Endothelial cell (in vitro differentiated cells): ENCODE measurements around the gene PHYKPL. TPM values are rescaled to one million over a fixed set of nuclear protein-coding genes. Genes with fewer than 3 reads are reported as not detected.
A peak's percentile ranks its signal among the peaks of the same experiment; 100 is the strongest.

ENCODE experiments used
- DNase-seq: peaks from one replicate; pipeline ENCODE4 v3.0.0; 2021; ENCODE audit warnings: low spot score
- H3K27ac Mint-ChIP-seq: one replicate; pipeline ENCODE4 v1.8.0; 2021; ENCODE audit warnings: mixed read lengths, inconsistent platforms; ENCODE audit not compliant: unreplicated experiment
- H3K27me3 Mint-ChIP-seq: one replicate; pipeline ENCODE4 v1.8.0; 2021; ENCODE audit warnings: mild to moderate bottlenecking, moderate library complexity, mixed read lengths, inconsistent platforms; ENCODE audit not compliant: unreplicated experiment
- H3K36me3 Mint-ChIP-seq: one replicate; pipeline ENCODE4 v1.8.0; 2021; ENCODE audit warnings: mild to moderate bottlenecking, low read depth, mixed read lengths, inconsistent platforms; ENCODE audit not compliant: unreplicated experiment
- H3K4me1 Mint-ChIP-seq: one replicate; pipeline ENCODE4 v1.8.0; 2021; ENCODE audit warnings: mild to moderate bottlenecking, mixed read lengths, inconsistent platforms; ENCODE audit not compliant: unreplicated experiment
- H3K4me3 Mint-ChIP-seq: one replicate; pipeline ENCODE4 v1.8.0; 2021; ENCODE audit warnings: mild to moderate bottlenecking, mixed read lengths, inconsistent platforms; ENCODE audit not compliant: unreplicated experiment
- H3K9me3 Mint-ChIP-seq: one replicate; pipeline ENCODE4 v1.8.0; 2021; ENCODE audit warnings: mixed read lengths, inconsistent platforms; ENCODE audit not compliant: unreplicated experiment
- total RNA-seq: library from RNA; stranded (reverse); fragmentation: NEBNext Ultra II Directional; extraction: Animal tissue kit (Norgen Biotek cat#: 25700); gene quantifications from one replicate; pipeline ENCODE4 v1.2.1, GENCODE V29; 2021; ENCODE audit not compliant: unreplicated experiment
- TF ChIP-seq, protein P1 (sequence below): fragments of 200-600 bp; sonication (generic); IDR thresholded peaks from one replicate; pipeline ENCODE4 v1.5.0; 2021; ENCODE audit warnings: antibody characterized with exemption; ENCODE audit not compliant: unreplicated experiment

The PHYKPL gene
- total RNA-seq, 1 donor from 2014 or later = 53.1 TPM

DNA sequence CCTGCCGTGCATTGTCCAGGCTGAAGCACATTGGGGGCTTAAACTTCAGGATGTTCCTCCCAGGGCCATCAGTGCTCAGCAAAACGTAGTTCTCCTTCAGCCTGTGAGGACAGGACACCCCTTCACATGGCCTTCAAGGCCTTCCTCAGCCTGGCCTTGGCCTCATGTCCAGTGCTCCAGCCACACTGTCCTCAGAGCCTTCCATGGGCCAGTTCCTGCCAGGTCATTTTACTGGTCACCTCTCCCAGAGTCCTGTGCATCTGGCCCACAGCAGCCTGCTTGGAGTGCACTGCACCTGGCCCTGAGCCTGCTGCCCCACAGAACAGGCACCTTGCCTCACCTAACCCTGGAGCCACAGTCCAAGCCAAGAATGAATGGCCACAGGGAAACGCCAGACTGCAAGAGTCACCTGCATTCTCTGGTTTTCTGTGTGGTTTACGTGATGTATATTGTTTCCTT is 19.6 kb downstream of the PHYKPL start:
- Mint-ChIP-seq H3K27me3 (peaks cover 7% of the 10 kb centered on the region), H3K9me3 (no peaks in the 10 kb centered on the region), H3K4me1 (peaks cover 9% of the 10 kb centered on the region), H3K36me3 (peaks cover 49% of the 10 kb centered on the region), H3K4me3 (no peak overlapping the region), H3K27ac (no peak overlapping the region)
- no peak for DNase-seq
- TF ChIP-seq, protein P1, sequence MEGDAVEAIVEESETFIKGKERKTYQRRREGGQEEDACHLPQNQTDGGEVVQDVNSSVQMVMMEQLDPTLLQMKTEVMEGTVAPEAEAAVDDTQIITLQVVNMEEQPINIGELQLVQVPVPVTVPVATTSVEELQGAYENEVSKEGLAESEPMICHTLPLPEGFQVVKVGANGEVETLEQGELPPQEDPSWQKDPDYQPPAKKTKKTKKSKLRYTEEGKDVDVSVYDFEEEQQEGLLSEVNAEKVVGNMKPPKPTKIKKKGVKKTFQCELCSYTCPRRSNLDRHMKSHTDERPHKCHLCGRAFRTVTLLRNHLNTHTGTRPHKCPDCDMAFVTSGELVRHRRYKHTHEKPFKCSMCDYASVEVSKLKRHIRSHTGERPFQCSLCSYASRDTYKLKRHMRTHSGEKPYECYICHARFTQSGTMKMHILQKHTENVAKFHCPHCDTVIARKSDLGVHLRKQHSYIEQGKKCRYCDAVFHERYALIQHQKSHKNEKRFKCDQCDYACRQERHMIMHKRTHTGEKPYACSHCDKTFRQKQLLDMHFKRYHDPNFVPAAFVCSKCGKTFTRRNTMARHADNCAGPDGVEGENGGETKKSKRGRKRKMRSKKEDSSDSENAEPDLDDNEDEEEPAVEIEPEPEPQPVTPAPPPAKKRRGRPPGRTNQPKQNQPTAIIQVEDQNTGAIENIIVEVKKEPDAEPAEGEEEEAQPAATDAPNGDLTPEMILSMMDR = no peak

DNA sequence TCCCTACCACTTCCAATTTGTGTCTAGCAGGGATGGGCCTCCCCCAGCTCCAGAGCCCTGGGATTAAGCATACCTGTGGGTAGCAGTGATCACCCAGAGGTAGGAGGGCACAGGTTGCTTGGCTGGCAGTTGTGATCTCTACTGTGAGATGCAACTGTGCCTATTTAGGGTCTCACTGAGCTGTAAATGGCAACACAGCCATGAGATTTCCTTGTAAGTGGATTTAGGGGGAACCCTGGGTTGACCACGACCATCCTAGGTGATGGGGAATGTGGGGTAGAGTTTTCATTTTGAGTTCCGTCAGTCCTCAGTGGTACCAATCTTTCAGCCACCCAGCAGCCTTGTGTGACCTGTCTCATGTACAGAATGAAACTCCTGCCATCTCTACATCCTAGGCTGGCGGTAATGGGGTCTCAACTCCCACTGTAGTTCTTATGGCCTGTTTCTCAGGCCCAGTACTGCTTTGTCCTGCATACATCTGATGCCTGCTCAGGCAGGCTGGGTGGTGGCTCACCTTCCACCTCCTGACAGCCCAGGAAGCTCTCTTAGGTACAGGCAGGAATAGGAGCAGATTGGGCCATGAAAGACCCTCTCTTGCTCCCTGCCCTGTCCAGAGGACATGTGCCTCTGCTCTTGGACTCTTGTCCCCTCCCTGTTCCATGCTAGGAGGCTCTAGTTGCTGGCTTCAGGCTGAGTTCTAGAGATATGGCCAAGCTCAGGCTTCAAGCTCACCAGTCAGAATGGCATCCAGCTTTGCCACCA is 20.2 kb downstream of the PHYKPL start:
- H3K36me3 Mint-ChIP-seq = peaks cover 52% of the 10 kb centered on the region
- no peak overlapping the region for H3K27ac Mint-ChIP-seq
- H3K27me3 Mint-ChIP-seq = peaks cover 7% of the 10 kb centered on the region
- no peak overlapping the region for H3K4me3 Mint-ChIP-seq
- peaks cover 11% of the 10 kb centered on the region for H3K4me1 Mint-ChIP-seq
- H3K9me3 Mint-ChIP-seq = no peaks in the 10 kb centered on the region
- TF ChIP-seq, protein P1 = no peak
- no peak for DNase-seq

DNA sequence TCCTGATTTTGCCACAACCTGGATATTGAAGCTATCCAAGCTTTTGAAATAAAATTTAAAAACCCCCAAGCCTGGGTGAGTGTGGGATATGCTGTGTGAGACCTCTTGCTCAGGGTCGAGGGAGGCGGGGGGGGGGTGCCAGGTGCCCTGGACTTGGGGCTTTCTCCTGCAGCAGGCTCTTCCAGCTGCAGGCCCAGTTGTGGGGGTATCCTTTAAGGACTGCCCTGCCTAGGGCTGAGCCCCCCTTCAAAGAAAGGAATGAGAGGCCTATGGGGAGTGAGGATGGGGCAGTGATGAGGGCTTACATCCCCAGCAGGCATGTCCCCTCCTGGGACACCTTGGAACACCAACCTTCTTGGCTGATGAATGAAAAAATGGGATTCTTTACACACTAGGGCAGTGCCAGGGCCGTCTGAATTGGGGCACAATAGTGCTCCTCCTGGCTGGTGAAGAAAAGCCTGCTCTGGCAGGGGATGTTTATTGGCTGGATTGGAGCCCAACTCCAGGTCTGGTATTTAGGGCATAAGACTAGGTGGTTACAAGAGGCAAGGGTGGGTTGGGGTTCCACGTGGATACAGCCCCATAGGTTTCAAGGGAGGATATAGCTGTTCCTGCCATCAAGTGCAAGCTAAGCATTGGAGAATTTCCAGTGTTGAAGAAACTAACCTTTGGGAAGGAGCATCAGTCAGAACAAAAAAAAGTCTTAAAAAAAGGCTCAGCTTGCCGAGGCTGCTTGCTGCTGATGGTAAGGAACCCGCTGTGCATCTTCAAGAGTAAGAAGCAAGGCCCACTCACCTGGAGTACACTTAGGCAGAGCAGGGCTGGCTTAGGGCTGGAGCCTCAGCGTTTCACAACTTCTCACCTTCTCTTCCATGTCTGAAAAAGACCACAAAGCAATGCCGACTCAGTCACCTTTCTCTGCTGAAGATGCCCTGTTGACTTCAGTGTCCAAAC is 21.2 kb downstream of the PHYKPL start:
- H3K27me3 Mint-ChIP-seq = peaks cover 7% of the 10 kb centered on the region
- peaks cover 16% of the 10 kb centered on the region for H3K4me1 Mint-ChIP-seq
- DNase-seq = no peak
- H3K9me3 Mint-ChIP-seq = no peaks in the 10 kb centered on the region
- H3K4me3 Mint-ChIP-seq = peak overlapping the region; percentile 42
- TF ChIP-seq, protein P1 = no peak
- peak overlapping the region; percentile 36 for H3K27ac Mint-ChIP-seq
- peaks cover 52% of the 10 kb centered on the region for H3K36me3 Mint-ChIP-seq

DNA sequence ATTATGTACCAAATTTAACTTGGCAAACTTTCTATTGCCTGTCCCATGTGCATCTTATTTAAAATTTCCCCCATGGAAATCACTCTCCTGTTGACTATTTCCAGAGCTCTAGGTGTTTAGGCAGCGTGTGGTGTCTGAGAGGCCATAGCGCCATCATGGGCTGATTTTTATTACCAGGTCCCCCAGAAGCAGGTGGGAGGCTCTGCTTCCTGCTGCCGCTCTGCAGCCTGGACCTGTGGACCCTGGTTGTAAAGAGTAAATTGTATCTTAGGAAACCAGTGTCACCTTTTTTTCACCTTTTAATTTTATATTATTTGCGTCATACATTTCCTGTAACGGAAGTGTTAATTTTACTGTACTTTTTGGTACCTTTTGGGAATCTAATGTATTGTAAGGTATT is 21.9 kb downstream of the PHYKPL start:
- peaks cover 52% of the 10 kb centered on the region for H3K36me3 Mint-ChIP-seq
- TF ChIP-seq, protein P1 = no peak
- H3K4me1 Mint-ChIP-seq = peaks cover 23% of the 10 kb centered on the region
- H3K9me3 Mint-ChIP-seq = no peaks in the 10 kb centered on the region
- no peak for DNase-seq
- no peak overlapping the region for H3K4me3 Mint-ChIP-seq
- H3K27ac Mint-ChIP-seq = no peak overlapping the region
- peaks cover 7% of the 10 kb centered on the region for H3K27me3 Mint-ChIP-seq
